GM12878 (cell line): ENCODE results near the gene RNF31. TPM values are rescaled to one million over a fixed set of nuclear protein-coding genes. Genes with fewer than 3 reads are reported as not detected.

Experiments used
- BCLAF1 ChIP-seq: fragments of 450-650 bp; IDR thresholded peaks from 2 replicates; pipeline ENCODE4 v1.6.1; 2017; ENCODE audit warnings: antibody characterized with exemption, mild to moderate bottlenecking, moderate library complexity
- BRCA1 ChIP-seq: IDR thresholded peaks from 2 replicates; pipeline ENCODE4 v1.6.1; 2011; ENCODE audit warnings: low read depth, low read length, improper control_type of control experiment
- CBX5 ChIP-seq: sonication (generic); IDR thresholded peaks from 2 replicates; pipeline ENCODE4 v1.6.1; 2016; ENCODE audit warnings: low read depth, moderate library complexity, mild to moderate bottlenecking, inconsistent platforms
- CREB1 ChIP-seq: IDR thresholded peaks from 2 replicates; pipeline ENCODE4 v1.6.1; 2012; ENCODE audit warnings: low read depth, mild to moderate bottlenecking, inconsistent platforms
- EGR1 ChIP-seq, 2 experiments: IDR thresholded peaks; 1 replicate in 1 of 2; 2 replicates in 1 of 2; pipeline ENCODE4 v1.6.1; 2011 to 2012; ENCODE audit warnings: low read depth in 2 of 2, low read length in 2 of 2, borderline replicate concordance in 1 of 2, mild to moderate bottlenecking in 1 of 2, moderate library complexity in 1 of 2
- FOS ChIP-seq: IDR thresholded peaks from 3 replicates; pipeline ENCODE4 v1.6.1; 2011; ENCODE audit warnings: borderline replicate concordance; ENCODE audit not compliant: insufficient read length; ENCODE audit errors: extremely low read depth
- IRF3 ChIP-seq: fragments of 450-650 bp; IDR thresholded peaks from 2 replicates; pipeline ENCODE4 v1.6.1; 2014; ENCODE audit warnings: mild to moderate bottlenecking
- MLLT1 ChIP-seq: fragments of 450-650 bp; IDR thresholded peaks from 2 replicates; pipeline ENCODE4 v1.6.1; 2016; ENCODE audit warnings: mild to moderate bottlenecking
- MYC ChIP-seq: IDR thresholded peaks from 2 replicates; pipeline ENCODE4 v1.6.1; 2011; ENCODE audit warnings: mild to moderate bottlenecking, low read length, moderate library complexity, inconsistent platforms; ENCODE audit not compliant: insufficient read depth, insufficient replicate concordance, insufficient read length, severe bottlenecking
- NKRF ChIP-seq: fragments of 450-650 bp; conservative IDR thresholded peaks from 2 replicates; pipeline ENCODE4 v1.6.1; 2017; ENCODE audit warnings: mild to moderate bottlenecking, moderate library complexity
- PML ChIP-seq: IDR thresholded peaks from 2 replicates; pipeline ENCODE4 v1.6.1; 2012; ENCODE audit warnings: low read length, inconsistent platforms
- POLR2AphosphoS2 ChIP-seq: IDR thresholded peaks from 2 replicates; pipeline ENCODE4 v1.6.1; 2011; ENCODE audit warnings: low read depth, mild to moderate bottlenecking, low read length, improper control_type of control experiment, moderate library complexity
- RELB ChIP-seq: fragments of 450-650 bp; IDR thresholded peaks from 2 replicates; pipeline ENCODE4 v1.6.1; 2017; ENCODE audit warnings: low read depth, mild to moderate bottlenecking, moderate library complexity
- SPI1 ChIP-seq: IDR thresholded peaks from 2 replicates; pipeline ENCODE4 v1.6.1; 2011; ENCODE audit warnings: low read depth, mild to moderate bottlenecking, low read length, moderate library complexity, borderline replicate concordance; ENCODE audit not compliant: insufficient read depth
- SRF ChIP-seq, 2 experiments: IDR thresholded peaks; 2 replicates each; pipeline ENCODE4 v1.6.1; 2011; ENCODE audit warnings: low read depth in 2 of 2, low read length in 2 of 2, mild to moderate bottlenecking in 1 of 2, moderate library complexity in 1 of 2
- TCF12 ChIP-seq: IDR thresholded peaks from 2 replicates; pipeline ENCODE4 v1.6.1; 2011; ENCODE audit warnings: low read depth, mild to moderate bottlenecking, low read length
- WRNIP1 ChIP-seq: IDR thresholded peaks from 2 replicates; pipeline ENCODE4 v1.6.1; 2011; ENCODE audit warnings: low read depth, low read length, improper control_type of control experiment, borderline replicate concordance
- YY1 ChIP-seq: IDR thresholded peaks from 2 replicates; pipeline ENCODE4 v1.6.1; 2011; ENCODE audit warnings: low read depth, mild to moderate bottlenecking, low read length
- ZZZ3 ChIP-seq: IDR thresholded peaks from 2 replicates; pipeline ENCODE4 v1.6.1; 2011; ENCODE audit warnings: low read depth; ENCODE audit not compliant: control insufficient read depth, insufficient read length
- polyA plus RNA-seq, 11 experiments: library from polyadenylated mRNA; depleted of rRNA in 4 of 11; unstranded in 6 of 11; stranded (reverse) in 5 of 11; fragments of >200 nt; fragmentation: Nextera tagmentation in 4 of 11; fragmentation: Illumina TruSeq in 1 of 11; extraction: Ambion mirVana in 4 of 11; extraction: Trizol in 1 of 11; gene quantifications; 1 replicate in 1 of 11; 2 replicates in 10 of 11; pipeline versions ENCODE4 v1.2.1 to v1.2.3, GENCODE V29; 2011 to 2016; ENCODE audit warnings: inconsistent platforms in 2 of 11, missing spikeins in 2 of 11, low read depth in 1 of 11
- total RNA-seq, 4 experiments: library from RNA; depleted of rRNA in 3 of 4; stranded (reverse); fragments of >200 nt in 3 of 4; fragmentation: Illumina TruSeq in 1 of 4; extraction: Trizol in 1 of 4; gene quantifications; 2 replicates each; pipeline versions ENCODE4 v1.2.1 to v1.2.3, GENCODE V29; 2013 to 2021

RNF31 gene
- total and polyA plus RNA-seq, 10 of the 15 experiments (the other 5 are each of a cell fraction or from before 2014, with no cell fraction given): 8.5 to 92.7 (median 52.0) TPM

DNA sequence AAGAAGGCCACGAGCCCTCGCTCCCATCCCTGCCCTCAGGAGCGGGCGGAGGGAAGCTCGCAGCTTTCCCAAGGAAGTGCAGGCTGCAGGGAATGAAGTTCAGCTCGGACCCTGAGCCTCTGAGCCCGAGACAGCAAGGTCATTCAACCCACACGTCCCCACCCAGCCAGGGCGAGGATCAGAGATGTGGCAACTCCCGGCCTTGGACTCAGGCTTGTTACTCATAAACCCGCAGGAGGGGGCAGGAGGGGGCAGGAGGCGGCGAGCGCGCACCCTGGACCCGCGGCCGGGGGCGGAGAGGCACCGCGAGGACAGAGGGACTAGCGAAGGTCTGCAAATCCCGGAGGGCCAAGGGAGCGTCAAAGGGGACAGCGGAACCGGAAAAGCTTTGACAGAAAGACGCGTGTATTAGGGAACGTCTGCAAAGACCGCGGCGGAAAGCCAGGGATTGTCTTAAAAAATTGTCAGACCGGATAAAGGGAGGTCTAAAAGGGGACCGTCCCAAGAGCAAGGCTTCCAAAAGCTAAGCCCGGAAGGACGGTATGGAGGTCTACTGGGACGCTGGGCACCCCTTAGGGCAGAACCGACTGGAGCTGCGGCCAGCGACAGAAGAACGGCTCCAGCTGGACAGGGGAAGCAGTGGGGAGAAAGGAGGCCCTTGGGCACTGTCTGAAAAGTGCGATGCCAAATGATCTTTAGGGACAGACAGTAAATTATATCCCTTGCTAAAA lies 33.3 kb upstream of the RNF31 start (continued):
- TF ChIP-seq RELB: peak; percentile 98
- 0 out of 2 replicates have a peak, but pooled peaks have one; percentile 69 for TF ChIP-seq CBX5
- peak; percentile 79 for TF ChIP-seq POLR2AphosphoS2
- TF ChIP-seq SPI1: no peak; the same call in 1 of the 2 replicates
- peak; percentile 79 for TF ChIP-seq IRF3
- TF ChIP-seq FOS: no peak
- TF ChIP-seq TCF12: 0 out of 2 replicates have a peak, but pooled peaks have one; percentile 11
- TF ChIP-seq WRNIP1: peak; percentile 97; the same call in 1 of the 2 replicates
- no peak for TF ChIP-seq BCLAF1
- peak; percentile 86 for TF ChIP-seq CREB1
- TF ChIP-seq NKRF: peak; percentile 82
- no peak for TF ChIP-seq MYC
- TF ChIP-seq ZZZ3: no peak
- peak; percentile 77 for TF ChIP-seq YY1
- TF ChIP-seq PML: peak; percentile 91; the same call in 1 of the 2 replicates
- TF ChIP-seq EGR1 (IDR thresholded peaks at IDR 0.05; ENCODE audit: borderline replicate concordance in 1 of 2, low read depth in 2 of 2, low read length in 2 of 2): peak in 1 of 2 experiments; percentile 89; a peak in 2 of 3 replicates
- TF ChIP-seq MLLT1: peak; percentile 79; the same call in 1 of the 2 replicates
- peak; percentile 32; the same call in 1 of the 2 replicates for TF ChIP-seq BRCA1
- 0 out of 4 replicates have a peak, but pooled peaks of 1 of the 2 experiments have one; percentile 12 for TF ChIP-seq SRF (IDR thresholded peaks at IDR 0.05; ENCODE audit: low read depth in 2 of 2, low read length in 2 of 2)
